Spleen (tissue), 11 donors: ENCODE data around the gene JARID2. TPM values are rescaled to one million over a fixed set of nuclear protein-coding genes. Genes with fewer than 3 reads are reported as not detected.
A peak's percentile ranks its signal among the peaks of the same experiment; 100 is the strongest.

Experiments
- DNase-seq: peaks from one replicate; pipeline ENCODE4 v3.0.0-alpha.2; 2020
- H3K27ac ChIP-seq, 8 donors: fragments of 200-600 bp; sonication (generic) in 7 of 8; 1 replicate in 4 of 8; 2 replicates in 4 of 8; pipeline versions ENCODE4 v1.5.0 to v1.8.0; 2016 to 2021; ENCODE audit warnings: inconsistent platforms in 4 of 8, mild to moderate bottlenecking in 4 of 8, moderate library complexity in 1 of 8
- H3K27me3 ChIP-seq, 7 donors: fragments of 200-600 bp; sonication (generic) in 6 of 7; replicated peaks in 1 of 7; 1 replicate in 4 of 7; 2 replicates in 3 of 7; pipeline versions ENCODE4 v1.5.0 to v1.8.0; 2016 to 2021; ENCODE audit warnings: inconsistent platforms in 3 of 7, mild to moderate bottlenecking in 1 of 7
- H3K36me3 ChIP-seq, 6 donors: fragments of 200-600 bp; sonication (generic) in 5 of 6; 1 replicate in 4 of 6; 2 replicates in 2 of 6; pipeline versions ENCODE4 v1.5.0 to v1.8.0; 2016 to 2021; ENCODE audit warnings: inconsistent platforms in 2 of 6
- H3K4me1 ChIP-seq, 6 donors: fragments of 200-600 bp; sonication (generic) in 5 of 6; 1 replicate in 3 of 6; 2 replicates in 3 of 6; pipeline versions ENCODE4 v1.5.0 to v1.8.0; 2016 to 2021; ENCODE audit warnings: inconsistent platforms in 3 of 6
- H3K4me3 ChIP-seq, 8 donors: fragments of 200-600 bp; sonication (generic) in 7 of 8; 1 replicate in 4 of 8; 2 replicates in 4 of 8; pipeline versions ENCODE4 v1.5.0 to v1.8.0; 2016 to 2021; ENCODE audit warnings: inconsistent platforms in 4 of 8, mild to moderate bottlenecking in 4 of 8, moderate library complexity in 2 of 8
- H3K9me3 ChIP-seq, 8 donors: fragments of 200-600 bp; sonication (generic) in 7 of 8; 1 replicate in 4 of 8; 2 replicates in 4 of 8; pipeline versions ENCODE4 v1.5.0 to v1.8.0; 2016 to 2021; ENCODE audit warnings: inconsistent platforms in 4 of 8
- POLR2A ChIP-seq, 3 donors: fragments of 450-650 bp; IDR thresholded peaks; one replicate each; pipeline ENCODE4 v1.5.1; 2017; ENCODE audit warnings: antibody characterized with exemption in 3 of 3, mild to moderate bottlenecking in 1 of 3
- POLR2AphosphoS5 ChIP-seq, 3 donors: sonication (generic); formaldehyde crosslinking; IDR thresholded peaks; one replicate each; pipeline ENCODE4 v1.5.1; 2017; ENCODE audit warnings: antibody characterized with exemption in 3 of 3
- WGBS, 5 donors: extraction: QIAGEN DNeasy Blood & Tissue Kit in 3 of 5; methylation state at CpG; one replicate each; pipeline versions ENCODE4 v1.1.5 to v1.1.7; 2013 to 2018; 5-methylcytosine and 5-hydroxymethylcytosine counted together
- intact Hi-C: fragments of 100-400 bp; cut with DNase I; formaldehyde crosslinking; loops from one replicate; pipeline ENCODE4 v1.15.0; 2023; ENCODE audit warnings: low total_unique reads
- polyA plus RNA-seq, 3 donors: library from polyadenylated mRNA; stranded (reverse); fragments of 200-250 nt; gene quantifications; one replicate each; pipeline ENCODE4 v1.2.1, GENCODE V29; 2013
- total RNA-seq, 7 donors: library from RNA; depleted of rRNA in 3 of 7; stranded (reverse); fragments of >200 nt in 3 of 7; fragmentation: NEBNext Ultra II Directional in 4 of 7; extraction: Animal tissue kit (Norgen Biotek cat#: 25700) in 4 of 7; gene quantifications; one replicate each; pipeline versions ENCODE4 v1.1.0 to v1.2.1, GENCODE V29; 2016 to 2021
- TF ChIP-seq, protein P1 (sequence below), 11 experiments: fragments of 200-600 bp in 7 of 11; fragments of 450-650 bp in 4 of 11; sonication (generic) in 4 of 11; IDR thresholded peaks in 8 of 11; conservative IDR thresholded peaks in 3 of 11; 1 replicate in 7 of 11; 2 replicates in 4 of 11; pipeline versions ENCODE4 v1.4.0 to v1.8.0; 2016 to 2021; ENCODE audit warnings: antibody characterized with exemption in 11 of 11, inconsistent platforms in 4 of 11, mild to moderate bottlenecking in 1 of 11
- donor health status: healthy with polysubstance abuse.
- donor health status: DM: no; HTN: no; CAD: no; lungs with moderate emphysema.
- donor health status: DM: no; HTN: no; CAD: no.
- donor health status: Bipolar disorder and iron deficiency.
- donor health status: healthy.
- donor health status: DM: no; HTN: no; CAD: no.
- donor health status: DM: yes; HTN: yes; CAD: no.

Gene JARID2
- total and polyA plus RNA-seq, 10 donors: 4.4 to 27.1 (median 20.6) TPM

DNA sequence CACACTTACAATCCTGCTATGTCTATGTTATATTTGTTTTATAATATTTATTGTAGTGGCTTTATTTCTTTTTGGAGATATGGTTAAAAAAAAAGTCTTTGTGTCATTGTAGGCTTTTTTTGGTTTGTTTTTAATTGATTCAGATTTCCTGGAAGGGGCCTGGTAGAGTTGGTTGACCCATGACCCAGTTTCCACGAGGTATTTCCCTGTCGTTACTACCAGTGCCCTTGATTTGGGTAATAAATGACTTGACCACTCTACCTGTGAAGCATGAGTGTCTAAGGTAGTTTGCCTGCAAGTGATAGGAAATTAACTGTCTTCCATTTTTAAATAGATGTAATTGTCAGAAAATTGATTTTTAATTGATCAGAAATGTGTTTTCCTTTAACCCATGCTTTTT, 121.0 kb downstream of the JARID2 start:
- H3K4me1 ChIP-seq: peaks cover 14 to 100% (median 79%) of the 10 kb centered on the region in 6 donors
- intact Hi-C loops: no loop called here
- 48 to 63% (median 61%) methylated on average over 2 of the region's 2 CpGs for WGBS, 5 donors
- H3K27me3 ChIP-seq: no peaks in the 10 kb centered on the region
- no peaks in the 10 kb centered on the region for H3K9me3 ChIP-seq
- no peak overlapping the region for H3K27ac ChIP-seq
- TF ChIP-seq, protein P1, sequence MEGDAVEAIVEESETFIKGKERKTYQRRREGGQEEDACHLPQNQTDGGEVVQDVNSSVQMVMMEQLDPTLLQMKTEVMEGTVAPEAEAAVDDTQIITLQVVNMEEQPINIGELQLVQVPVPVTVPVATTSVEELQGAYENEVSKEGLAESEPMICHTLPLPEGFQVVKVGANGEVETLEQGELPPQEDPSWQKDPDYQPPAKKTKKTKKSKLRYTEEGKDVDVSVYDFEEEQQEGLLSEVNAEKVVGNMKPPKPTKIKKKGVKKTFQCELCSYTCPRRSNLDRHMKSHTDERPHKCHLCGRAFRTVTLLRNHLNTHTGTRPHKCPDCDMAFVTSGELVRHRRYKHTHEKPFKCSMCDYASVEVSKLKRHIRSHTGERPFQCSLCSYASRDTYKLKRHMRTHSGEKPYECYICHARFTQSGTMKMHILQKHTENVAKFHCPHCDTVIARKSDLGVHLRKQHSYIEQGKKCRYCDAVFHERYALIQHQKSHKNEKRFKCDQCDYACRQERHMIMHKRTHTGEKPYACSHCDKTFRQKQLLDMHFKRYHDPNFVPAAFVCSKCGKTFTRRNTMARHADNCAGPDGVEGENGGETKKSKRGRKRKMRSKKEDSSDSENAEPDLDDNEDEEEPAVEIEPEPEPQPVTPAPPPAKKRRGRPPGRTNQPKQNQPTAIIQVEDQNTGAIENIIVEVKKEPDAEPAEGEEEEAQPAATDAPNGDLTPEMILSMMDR (IDR thresholded peaks at IDR 0.05 in 8 of 11, conservative IDR thresholded peaks at IDR 0.05 in 3 of 11): no peak
- TF ChIP-seq POLR2AphosphoS5 (IDR thresholded peaks at IDR 0.05) (no peak), POLR2A (IDR thresholded peaks at IDR 0.05) (no peak)
- no peak overlapping the region for H3K4me3 ChIP-seq
- DNase-seq: no peak
- H3K36me3 ChIP-seq: no peaks in the 10 kb centered on the region

DNA sequence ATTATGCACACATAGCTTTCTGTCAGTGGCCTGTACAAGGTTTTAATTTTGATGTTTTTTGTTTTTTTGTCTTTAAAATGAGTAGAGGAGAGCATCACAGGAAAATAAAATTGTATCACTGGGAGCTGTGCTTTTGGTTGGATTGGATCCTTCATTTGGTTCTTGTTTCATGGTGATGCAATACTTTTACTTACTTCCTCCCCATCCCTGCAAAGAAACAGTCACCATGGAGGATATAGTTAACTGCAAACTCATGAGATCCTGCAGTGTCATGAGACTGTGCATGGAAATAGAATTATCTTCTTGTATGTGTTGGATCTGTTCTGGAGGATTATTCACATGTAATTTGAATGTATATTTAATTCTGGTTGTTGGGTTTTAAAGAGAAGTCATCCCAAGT, 122.3 kb downstream of the JARID2 start:
- DNase-seq: no peak
- Histone ChIP-seq H3K4me3 (no peak overlapping the region), H3K36me3 (no peaks in the 10 kb centered on the region), H3K9me3 (no peaks in the 10 kb centered on the region), H3K27me3 (no peaks in the 10 kb centered on the region), H3K27ac (peak overlapping the region in 2 of 8 donors; percentile 39 to 45), H3K4me1 (peaks cover 14 to 98% (median 67%) of the 10 kb centered on the region in 6 donors)
- TF ChIP-seq, protein P1 (IDR thresholded peaks at IDR 0.05 in 8 of 11, conservative IDR thresholded peaks at IDR 0.05 in 3 of 11): no peak
- TF ChIP-seq POLR2A (IDR thresholded peaks at IDR 0.05): no peak
- no peak for TF ChIP-seq POLR2AphosphoS5 (IDR thresholded peaks at IDR 0.05)
- intact Hi-C loops: no loop called here

DNA sequence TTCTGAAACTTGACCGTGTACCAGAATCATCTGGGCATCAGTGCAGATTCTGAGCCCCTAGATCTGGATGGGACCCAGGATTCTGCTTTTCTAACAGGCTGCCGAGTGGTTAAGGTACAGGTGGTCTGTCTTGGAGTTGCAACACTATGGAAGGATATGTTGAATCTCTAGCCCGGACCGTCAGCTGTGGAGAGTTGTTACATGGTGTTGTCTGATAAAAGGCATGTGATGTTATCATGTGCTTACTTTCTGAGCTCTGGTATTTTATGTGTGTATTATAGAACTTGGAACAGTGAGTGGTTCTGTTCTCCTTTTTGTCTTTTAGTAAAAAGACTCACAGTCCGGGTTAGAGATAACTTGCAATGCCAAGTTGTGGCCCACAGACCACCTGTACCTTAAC, 123.0 kb downstream of the JARID2 start:
- intact Hi-C loops: no loop called here
- H3K27me3 ChIP-seq: no peaks in the 10 kb centered on the region
- peaks cover 0 to 1% (median 0%) of the 10 kb centered on the region in 6 donors for H3K36me3 ChIP-seq
- WGBS, 5 donors: 55 to 92% (median 72%) methylated on average over 5 of the region's 5 CpGs
- H3K4me1 ChIP-seq: peaks cover 14 to 98% (median 60%) of the 10 kb centered on the region in 6 donors
- H3K4me3 ChIP-seq: no peak overlapping the region
- TF ChIP-seq POLR2A (IDR thresholded peaks at IDR 0.05) (no peak), POLR2AphosphoS5 (IDR thresholded peaks at IDR 0.05) (no peak)
- TF ChIP-seq, protein P1 (IDR thresholded peaks at IDR 0.05 in 8 of 11, conservative IDR thresholded peaks at IDR 0.05 in 3 of 11): no peak
- peak overlapping the region in 2 of 8 donors; percentile 8 to 45 for H3K27ac ChIP-seq
- no peak for DNase-seq
- no peaks in the 10 kb centered on the region for H3K9me3 ChIP-seq

DNA sequence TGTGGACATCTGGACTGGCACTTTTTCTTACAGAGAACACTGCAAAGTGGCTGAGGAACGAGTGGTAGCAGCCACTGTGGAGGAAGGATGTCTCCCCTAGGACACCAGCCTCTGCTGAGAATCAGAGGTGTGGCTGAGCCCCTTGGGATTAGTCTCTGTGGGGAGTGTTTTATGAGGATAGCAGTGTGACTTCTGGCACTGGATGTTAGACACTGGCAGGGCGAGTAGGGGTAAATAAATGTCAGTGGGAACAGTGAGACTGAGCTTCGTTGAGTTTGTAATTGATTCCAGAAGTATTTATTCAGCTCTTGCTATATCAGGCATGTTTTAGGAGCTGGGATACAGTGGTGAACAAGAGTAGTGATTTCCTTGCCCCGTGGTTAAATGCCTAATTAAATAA, 124.0 kb downstream of the JARID2 start:
- peaks cover 11 to 98% (median 51%) of the 10 kb centered on the region in 6 donors for H3K4me1 ChIP-seq
- no peak for DNase-seq
- no peak overlapping the region for H3K4me3 ChIP-seq
- no peaks in the 10 kb centered on the region for H3K27me3 ChIP-seq
- no peaks in the 10 kb centered on the region for H3K9me3 ChIP-seq
- WGBS, 5 donors: 67 to 72% (median 68%) methylated on average over 4 of the region's 4 CpGs
- intact Hi-C loops: no loop called here
- peaks cover 0 to 11% (median 0%) of the 10 kb centered on the region in 6 donors for H3K36me3 ChIP-seq
- no peak overlapping the region for H3K27ac ChIP-seq
- TF ChIP-seq POLR2AphosphoS5 (IDR thresholded peaks at IDR 0.05) (no peak), POLR2A (IDR thresholded peaks at IDR 0.05) (no peak)
- TF ChIP-seq, protein P1 (IDR thresholded peaks at IDR 0.05 in 8 of 11, conservative IDR thresholded peaks at IDR 0.05 in 3 of 11): no peak
